ENCODE results near the gene SLC23A3.

- TF ChIP-seq CTCF (conservative IDR thresholded peaks at IDR 0.05; ENCODE audit: low read length) (no peak), EZH2phosphoT487 (IDR thresholded peaks at IDR 0.05; ENCODE audit: borderline replicate concordance, low read depth, low read length) (no peak)
Measured at GRCh38 chr2:219173176-219173575, 3.3 kb upstream of the SLC23A3 start.

Measured in OCI-LY7 (cell line).